IMR-90 (cell line): ENCODE data around the gene ARHGAP45.

Experiments used
- CEBPB ChIP-seq: IDR thresholded peaks from 2 replicates; pipeline ENCODE4 v1.6.1; 2012; ENCODE audit warnings: low read depth, low read length, improper control_type of control experiment
- CHD1 ChIP-seq: IDR thresholded peaks from 2 replicates; pipeline ENCODE4 v1.6.1; 2012; ENCODE audit warnings: low read depth, low read length, improper control_type of control experiment
- FOS ChIP-seq: fragments of 150-350 bp; IDR thresholded peaks from 2 replicates; pipeline ENCODE4 v1.6.1; 2016; ENCODE audit warnings: low read depth, low read length
- MAFK ChIP-seq: IDR thresholded peaks from 2 replicates; pipeline ENCODE4 v1.6.1; 2012; ENCODE audit warnings: low read depth, low read length, improper control_type of control experiment
- MXI1 ChIP-seq: IDR thresholded peaks from 2 replicates; pipeline ENCODE4 v1.6.1; 2012; ENCODE audit warnings: low read depth, mild to moderate bottlenecking, low read length, moderate library complexity, borderline replicate concordance
- NFE2L2 ChIP-seq: fragments of 150-350 bp; IDR thresholded peaks from 2 replicates; pipeline ENCODE4 v1.6.1; 2016; ENCODE audit warnings: low read depth, mild to moderate bottlenecking, low read length
- POLR2A ChIP-seq: IDR thresholded peaks from 2 replicates; pipeline ENCODE4 v1.6.1; 2012; ENCODE audit warnings: mild to moderate bottlenecking, low read depth, low read length
- RAD21 ChIP-seq: IDR thresholded peaks from 2 replicates; pipeline ENCODE4 v1.6.1; 2012; ENCODE audit warnings: low read length, improper control_type of control experiment
- RCOR1 ChIP-seq: IDR thresholded peaks from 2 replicates; pipeline ENCODE4 v1.6.1; 2012; ENCODE audit warnings: mild to moderate bottlenecking, low read length, improper control_type of control experiment; ENCODE audit not compliant: insufficient replicate concordance
- RFX5 ChIP-seq: IDR thresholded peaks from 2 replicates; pipeline ENCODE4 v1.8.0; 2012; ENCODE audit warnings: low read depth, mild to moderate bottlenecking, low read length, moderate library complexity
- TF ChIP-seq, protein P1 (sequence below): conservative IDR thresholded peaks from 2 replicates; pipeline ENCODE4 v1.5.1; 2012; ENCODE audit warnings: mild to moderate bottlenecking, low read depth, low read length, improper control_type of control experiment
- TF ChIP-seq, protein P2 (sequence below): fragments of 150-350 bp; IDR thresholded peaks from 2 replicates; pipeline ENCODE4 v1.6.1; 2017; ENCODE audit warnings: mild to moderate bottlenecking, antibody characterized with exemption, low read length, low read depth

DNA sequence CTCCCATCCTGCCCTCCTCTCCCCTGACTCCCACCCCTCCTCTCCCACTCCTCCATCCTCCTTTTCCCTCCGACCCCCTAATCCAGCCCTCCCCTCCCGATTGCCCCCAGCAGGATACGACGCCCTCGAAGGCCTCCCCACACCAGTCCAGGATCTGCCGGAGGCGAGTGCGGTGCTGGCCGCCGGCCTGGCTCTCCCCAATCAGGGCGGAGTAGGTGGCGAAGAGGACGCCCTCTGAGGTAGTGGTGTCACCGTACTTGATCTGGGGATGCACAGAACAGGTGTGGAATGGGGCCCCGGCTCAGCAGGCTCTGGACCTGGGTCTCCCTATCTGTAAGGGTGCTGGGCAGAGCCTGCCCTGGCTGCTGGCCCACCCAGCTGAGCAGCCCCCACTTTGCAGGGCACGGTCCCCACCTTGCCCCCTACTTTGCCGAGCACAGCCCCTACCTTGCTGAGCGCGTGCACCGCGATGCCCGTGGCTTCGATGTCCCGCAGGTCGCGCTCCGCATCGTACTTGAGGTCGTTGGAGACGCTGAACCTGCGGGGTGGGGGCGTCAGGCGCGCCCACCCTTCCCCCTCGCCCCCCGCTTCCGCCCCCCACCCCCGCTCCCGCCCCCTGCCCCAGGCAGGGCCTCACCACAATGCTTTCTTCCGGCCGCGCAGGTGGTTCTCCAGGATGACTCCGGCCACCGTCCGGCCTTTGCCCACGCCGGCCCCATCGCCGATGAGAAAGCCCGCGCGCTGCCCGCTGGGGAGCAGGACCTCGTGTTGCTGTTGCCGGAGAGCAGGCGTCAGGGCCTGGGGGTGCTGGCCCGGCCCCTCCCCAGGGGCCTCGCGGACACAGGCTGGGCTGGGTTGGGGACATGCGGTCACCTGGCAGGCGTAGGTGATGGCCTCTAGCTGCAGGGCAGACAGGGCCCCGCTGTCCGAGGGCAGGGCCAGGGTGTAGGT, 55.3 kb downstream of the ARHGAP45 start:
- TF ChIP-seq, protein P1, sequence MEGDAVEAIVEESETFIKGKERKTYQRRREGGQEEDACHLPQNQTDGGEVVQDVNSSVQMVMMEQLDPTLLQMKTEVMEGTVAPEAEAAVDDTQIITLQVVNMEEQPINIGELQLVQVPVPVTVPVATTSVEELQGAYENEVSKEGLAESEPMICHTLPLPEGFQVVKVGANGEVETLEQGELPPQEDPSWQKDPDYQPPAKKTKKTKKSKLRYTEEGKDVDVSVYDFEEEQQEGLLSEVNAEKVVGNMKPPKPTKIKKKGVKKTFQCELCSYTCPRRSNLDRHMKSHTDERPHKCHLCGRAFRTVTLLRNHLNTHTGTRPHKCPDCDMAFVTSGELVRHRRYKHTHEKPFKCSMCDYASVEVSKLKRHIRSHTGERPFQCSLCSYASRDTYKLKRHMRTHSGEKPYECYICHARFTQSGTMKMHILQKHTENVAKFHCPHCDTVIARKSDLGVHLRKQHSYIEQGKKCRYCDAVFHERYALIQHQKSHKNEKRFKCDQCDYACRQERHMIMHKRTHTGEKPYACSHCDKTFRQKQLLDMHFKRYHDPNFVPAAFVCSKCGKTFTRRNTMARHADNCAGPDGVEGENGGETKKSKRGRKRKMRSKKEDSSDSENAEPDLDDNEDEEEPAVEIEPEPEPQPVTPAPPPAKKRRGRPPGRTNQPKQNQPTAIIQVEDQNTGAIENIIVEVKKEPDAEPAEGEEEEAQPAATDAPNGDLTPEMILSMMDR: no peak
- no peak for TF ChIP-seq POLR2A
- TF ChIP-seq FOS: no peak
- no peak for TF ChIP-seq MAFK
- no peak for TF ChIP-seq CEBPB
- TF ChIP-seq CHD1: no peak
- TF ChIP-seq NFE2L2: no peak
- no peak for TF ChIP-seq RAD21
- TF ChIP-seq, protein P2, sequence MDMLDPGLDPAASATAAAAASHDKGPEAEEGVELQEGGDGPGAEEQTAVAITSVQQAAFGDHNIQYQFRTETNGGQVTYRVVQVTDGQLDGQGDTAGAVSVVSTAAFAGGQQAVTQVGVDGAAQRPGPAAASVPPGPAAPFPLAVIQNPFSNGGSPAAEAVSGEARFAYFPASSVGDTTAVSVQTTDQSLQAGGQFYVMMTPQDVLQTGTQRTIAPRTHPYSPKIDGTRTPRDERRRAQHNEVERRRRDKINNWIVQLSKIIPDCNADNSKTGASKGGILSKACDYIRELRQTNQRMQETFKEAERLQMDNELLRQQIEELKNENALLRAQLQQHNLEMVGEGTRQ: no peak
- no peak for TF ChIP-seq RCOR1
- no peak for TF ChIP-seq MXI1
- no peak for TF ChIP-seq RFX5
